IPS-NIHi7 (cell line): ENCODE results near the gene NPAS3.

ENCODE experiments used
- DNase-seq: peaks from one replicate; pipeline ENCODE4 v3.0.0; 2012; ENCODE audit warnings: mixed read lengths; ENCODE audit errors: extremely low spot score

NPAS3 gene

GRCh38 chr14:33836900-33837577 is 898.4 kb downstream of the NPAS3 start:
- DNase-seq: no peak

GRCh38 chr14:33837943-33838683 is 899.4 kb downstream of the NPAS3 start:
- no peak for DNase-seq

- peak; percentile 57 for DNase-seq
Measured at GRCh38 chr14:33839193-33840076, 900.8 kb downstream of the NPAS3 start.

DNA sequence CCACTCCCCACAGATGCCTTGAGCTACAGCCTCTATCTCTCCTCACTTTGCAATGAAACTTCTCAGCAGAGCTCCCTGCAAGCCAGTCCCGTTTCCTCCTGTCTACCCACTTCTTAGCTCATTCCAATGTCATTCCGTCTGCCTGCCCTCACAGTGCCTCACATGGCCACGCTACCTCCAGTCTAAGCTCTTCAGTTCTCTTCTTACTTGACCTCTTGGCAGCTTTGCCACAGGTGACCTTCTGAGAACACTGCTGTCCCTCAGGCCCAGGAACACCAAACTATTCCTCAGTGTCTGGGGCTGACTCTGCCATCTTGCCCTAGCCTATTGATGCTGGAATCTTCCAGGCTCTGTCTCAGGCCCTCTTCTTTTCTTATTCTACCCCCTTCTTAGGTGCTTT is 902.1 kb downstream of the NPAS3 start:
- DNase-seq: no peak

DNA sequence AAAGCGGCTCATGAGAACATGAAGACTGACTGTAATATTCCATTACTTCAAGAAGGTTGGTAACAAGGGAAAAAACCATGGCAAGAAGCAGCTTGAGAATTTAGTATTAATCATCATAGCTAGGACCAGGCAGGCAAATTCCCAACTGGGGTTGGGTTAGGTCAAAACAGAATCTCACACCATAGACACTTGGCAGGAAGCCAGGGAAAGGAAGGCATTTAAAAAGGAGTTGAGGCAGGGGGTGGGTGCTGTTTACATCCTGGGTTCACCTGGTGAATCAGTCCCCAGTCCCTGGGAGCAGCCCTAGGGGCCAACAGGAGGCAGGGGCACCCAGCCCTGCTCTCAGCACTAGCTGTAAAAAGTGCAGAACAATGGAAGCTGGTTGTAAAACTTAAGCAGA is 903.6 kb downstream of the NPAS3 start:
- DNase-seq: no peak

DNA sequence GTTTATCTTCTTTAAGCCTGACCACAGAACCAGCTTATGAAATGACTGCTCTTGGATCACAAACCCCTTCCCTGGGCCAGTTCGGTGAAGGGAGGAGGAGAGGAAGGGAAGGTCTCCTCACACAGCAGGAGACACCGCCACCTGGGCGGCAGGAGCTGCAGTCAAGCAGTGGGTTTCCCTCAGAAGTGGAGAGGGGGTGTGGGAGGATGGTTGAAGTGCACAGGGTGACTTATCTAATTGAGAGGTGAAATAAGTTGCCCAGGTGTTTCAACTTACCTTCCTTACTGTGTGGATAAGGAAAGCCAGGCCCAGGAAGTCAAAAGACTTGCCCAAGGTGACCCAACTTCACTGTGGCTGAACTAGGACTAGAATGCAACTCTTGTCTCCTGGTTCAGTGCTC is 905.4 kb downstream of the NPAS3 start:
- no peak for DNase-seq

DNA sequence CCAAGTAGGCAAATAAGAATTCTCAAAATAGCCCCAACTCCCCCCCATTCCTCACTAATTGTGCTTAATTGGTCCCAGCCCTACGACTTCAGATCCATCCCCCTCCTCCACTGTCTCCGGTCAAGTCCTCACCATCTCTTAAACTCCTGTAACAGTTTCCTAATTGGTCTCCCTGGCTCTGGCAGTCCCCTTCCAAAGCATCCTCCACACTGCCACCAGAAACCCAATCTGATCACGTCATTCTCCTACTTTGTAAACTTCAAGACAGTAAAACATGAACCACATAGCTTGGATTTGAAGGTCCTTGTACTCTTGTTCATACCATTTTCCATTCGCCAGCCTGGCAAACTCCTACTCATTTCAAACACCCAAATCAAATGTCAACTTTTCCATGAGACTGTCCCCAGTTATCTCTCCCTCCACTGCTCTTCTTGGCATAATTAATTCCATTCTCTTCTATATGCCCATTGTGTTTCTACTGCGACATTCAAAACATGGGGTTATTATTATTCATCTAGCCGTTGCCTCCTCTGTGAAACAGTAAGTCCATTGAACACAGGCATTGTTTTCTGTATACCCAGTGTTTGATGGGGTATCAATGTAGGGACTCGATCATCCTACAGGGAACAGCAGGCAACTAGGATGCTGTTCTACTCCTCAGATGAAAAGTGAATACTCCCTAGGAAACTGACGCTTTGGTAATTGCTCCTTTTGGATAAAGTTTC is 907.6 kb downstream of the NPAS3 start:
- no peak for DNase-seq

DNA sequence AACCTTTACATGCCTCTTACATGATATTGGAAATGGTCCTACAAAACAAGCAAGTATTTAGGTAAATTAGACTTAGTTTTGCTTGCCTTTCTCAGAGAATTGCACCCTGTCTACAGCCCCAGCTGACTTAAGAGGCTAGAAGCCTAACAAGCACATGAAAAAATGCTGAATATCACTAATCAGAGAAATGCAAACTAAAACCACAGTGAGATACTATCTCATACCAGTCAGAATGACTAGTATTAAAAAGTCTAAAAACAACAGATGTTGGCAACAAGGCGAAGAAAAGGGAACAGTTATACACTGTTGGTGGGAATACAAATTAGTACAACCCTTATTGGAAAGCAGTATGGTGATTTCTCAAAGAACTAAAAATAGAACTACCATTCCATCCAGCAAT is 908.4 kb downstream of the NPAS3 start:
- DNase-seq: no peak

GRCh38 chr14:33848009-33848408 is 909.3 kb downstream of the NPAS3 start:
- no peak for DNase-seq

GRCh38 chr14:33848706-33849454 is 910.2 kb downstream of the NPAS3 start:
- peak; percentile 91 for DNase-seq

DNA sequence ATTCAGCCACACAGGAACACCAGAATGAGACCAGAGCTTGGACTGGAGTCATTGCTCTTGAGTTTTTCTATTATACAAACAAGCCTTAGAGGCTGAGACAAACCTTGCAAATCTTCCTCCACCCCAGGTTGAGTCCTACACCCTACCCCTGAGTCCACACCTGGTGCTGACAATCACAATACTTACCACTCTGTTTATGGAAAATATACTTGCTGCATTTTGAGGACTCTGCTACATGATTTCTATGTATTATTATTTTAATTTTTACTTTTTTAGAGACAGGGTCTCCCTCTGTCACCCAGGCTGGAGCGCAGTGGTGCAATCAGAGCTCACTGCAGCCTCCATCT is 910.7 kb downstream of the NPAS3 start:
- DNase-seq: no peak

DNA sequence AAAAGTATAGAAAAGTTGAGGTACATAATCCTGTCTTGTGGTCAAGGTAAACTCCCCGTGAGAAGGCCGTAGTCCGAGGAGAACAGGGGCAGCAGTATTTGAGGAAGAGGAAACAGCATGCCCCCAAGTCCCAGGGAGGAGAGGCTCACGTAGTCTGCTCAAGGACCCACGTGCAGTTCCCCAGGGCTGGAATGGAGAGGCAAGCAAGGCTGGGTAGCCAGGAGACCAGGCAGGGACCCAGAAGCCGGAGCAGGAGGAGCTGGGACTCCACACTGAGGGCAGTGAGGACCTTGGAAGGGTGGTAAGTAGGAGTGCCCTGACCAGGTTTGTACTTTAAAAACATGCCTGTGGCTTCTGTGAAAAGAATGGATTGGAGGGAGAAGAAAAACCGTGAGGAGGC is 912.1 kb downstream of the NPAS3 start:
- no peak for DNase-seq

GRCh38 chr14:33851366-33851765 is 912.7 kb downstream of the NPAS3 start:
- no peak for DNase-seq

GRCh38 chr14:33851931-33852330 is 913.3 kb downstream of the NPAS3 start:
- DNase-seq: no peak
